ENCODE results near the gene MRPL52. TPM values are rescaled to one million over a fixed set of nuclear protein-coding genes. Genes with fewer than 3 reads are reported as not detected.

Gene MRPL52
- total and polyA plus RNA-seq, 2 of the 13 experiments (the other 11 are each of a cell fraction or from before 2014, with no cell fraction given): 118 to 329 TPM

GRCh38 chr14:22872833-22873520 lies 43.3 kb downstream of the MRPL52 start (continued):
- 0 out of 2 replicates have a peak, but pooled peaks have one; percentile 2 for TF ChIP-seq PAXIP1 (CRISPR knock-in tag; conservative IDR thresholded peaks at IDR 0.05)
- TF ChIP-seq ZNF12 (CRISPR knock-in tag; IDR thresholded peaks at IDR 0.05): no peak
- TF ChIP-seq, protein P1, sequence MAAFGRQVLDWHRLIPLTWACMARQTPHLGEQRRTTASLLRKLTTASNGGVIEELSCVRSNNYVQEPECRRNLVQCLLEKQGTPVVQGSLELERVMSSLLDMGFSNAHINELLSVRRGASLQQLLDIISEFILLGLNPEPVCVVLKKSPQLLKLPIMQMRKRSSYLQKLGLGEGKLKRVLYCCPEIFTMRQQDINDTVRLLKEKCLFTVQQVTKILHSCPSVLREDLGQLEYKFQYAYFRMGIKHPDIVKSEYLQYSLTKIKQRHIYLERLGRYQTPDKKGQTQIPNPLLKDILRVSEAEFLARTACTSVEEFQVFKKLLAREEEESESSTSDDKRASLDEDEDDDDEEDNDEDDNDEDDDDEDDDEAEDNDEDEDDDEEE (CRISPR knock-in tag; IDR thresholded peaks at IDR 0.05): 0 out of 2 replicates have a peak, but pooled peaks have one; percentile 14
- 0 out of 2 replicates have a peak, but pooled peaks have one; percentile 19 for TF ChIP-seq HIC2 (CRISPR knock-in tag; IDR thresholded peaks at IDR 0.05; ENCODE audit: low read depth)
- 0 out of 2 replicates have a peak, but pooled peaks have one; percentile 22 for TF ChIP-seq EEA1 (CRISPR knock-in tag; IDR thresholded peaks at IDR 0.05; ENCODE audit: borderline replicate concordance)
- no peak for TF ChIP-seq ZNF446 (CRISPR knock-in tag; IDR thresholded peaks at IDR 0.05)
- TF ChIP-seq MXD3 (CRISPR knock-in tag; IDR thresholded peaks at IDR 0.05): 0 out of 2 replicates have a peak, but pooled peaks have one; percentile 14
- TF ChIP-seq ZSCAN30 (CRISPR knock-in tag; IDR thresholded peaks at IDR 0.05): no peak
- TF ChIP-seq MBNL3 (CRISPR knock-in tag; conservative IDR thresholded peaks at IDR 0.05): peak; percentile 45; the same call in 1 of the 2 replicates
- TF ChIP-seq ZNF224 (CRISPR knock-in tag; IDR thresholded peaks at IDR 0.05): peak; percentile 90; the same call in 1 of the 2 replicates
- peak; percentile 18; the same call in 1 of the 2 replicates for TF ChIP-seq MXD1 (CRISPR knock-in tag; IDR thresholded peaks at IDR 0.05)
- 0 out of 2 replicates have a peak, but pooled peaks have one; percentile 1 for TF ChIP-seq ZNF7 (CRISPR knock-in tag; IDR thresholded peaks at IDR 0.05)
- TF ChIP-seq ZNF567 (CRISPR knock-in tag; IDR thresholded peaks at IDR 0.05; ENCODE audit: borderline replicate concordance): peak; percentile 34; the same call in 1 of the 2 replicates
- TF ChIP-seq SRSF4 (IDR thresholded peaks at IDR 0.05; ENCODE audit: low read depth, low read length, poor library complexity, severe bottlenecking): no peak
- TF ChIP-seq ZNF883 (CRISPR knock-in tag; IDR thresholded peaks at IDR 0.05; ENCODE audit: not compliant biosample characterization): peak; percentile 5
- TF ChIP-seq ZBTB21 (CRISPR knock-in tag; IDR thresholded peaks at IDR 0.05): 0 out of 2 replicates have a peak, but pooled peaks have one; percentile 4
- TF ChIP-seq ZSCAN25 (CRISPR knock-in tag; IDR thresholded peaks at IDR 0.05): no peak
- TF ChIP-seq THAP7 (CRISPR knock-in tag; IDR thresholded peaks at IDR 0.05): no peak
- no peak for TF ChIP-seq PAWR (CRISPR knock-in tag; IDR thresholded peaks at IDR 0.05; ENCODE audit: borderline replicate concordance)

All from HepG2 (cell line).